Trophoblast cell (in vitro differentiated cells and primary cell): Measurements from ENCODE around the gene RALGAPB.

Source experiments
- DNase-seq, 2 donors: peaks; one replicate each; pipeline ENCODE4 v3.0.0-alpha.2; 2016
- H2AFZ ChIP-seq: 2 replicates; pipeline ENCODE4 v1.6.1; 2013; ENCODE audit warnings: low read length, moderate library complexity, mild to moderate bottlenecking; ENCODE audit not compliant: insufficient read depth, poor library complexity
- H2AK5ac ChIP-seq: 2 replicates; pipeline ENCODE4 v1.6.1; 2013; ENCODE audit warnings: mild to moderate bottlenecking, low read length
- H2BK120ac ChIP-seq: 2 replicates; pipeline ENCODE4 v1.6.1; 2013; ENCODE audit warnings: low read length, mild to moderate bottlenecking, moderate library complexity; ENCODE audit not compliant: insufficient read depth, poor library complexity
- H2BK12ac ChIP-seq: 2 replicates; pipeline ENCODE4 v1.6.1; 2013; ENCODE audit warnings: mild to moderate bottlenecking, low read length, moderate library complexity
- H2BK5ac ChIP-seq: 2 replicates; pipeline ENCODE4 v1.6.1; 2013; ENCODE audit warnings: low read length, low read depth, moderate library complexity, mild to moderate bottlenecking; ENCODE audit not compliant: poor library complexity
- H3K14ac ChIP-seq: 2 replicates; pipeline ENCODE4 v1.6.1; 2013; ENCODE audit warnings: mild to moderate bottlenecking, low read length
- H3K18ac ChIP-seq: 2 replicates; pipeline ENCODE4 v1.6.1; 2013; ENCODE audit warnings: mild to moderate bottlenecking, low read length
- H3K23ac ChIP-seq: 2 replicates; pipeline ENCODE4 v1.6.1; 2013; ENCODE audit warnings: low read length
- H3K27ac ChIP-seq: 2 replicates; pipeline ENCODE4 v1.5.1; 2013; ENCODE audit warnings: low read depth, mild to moderate bottlenecking, inconsistent platforms, low read length, moderate library complexity
- H3K27me3 ChIP-seq: 2 replicates; pipeline ENCODE4 v1.6.1; 2013; ENCODE audit warnings: inconsistent platforms, mild to moderate bottlenecking, low read length, moderate library complexity; ENCODE audit not compliant: insufficient read depth
- H3K36me3 ChIP-seq, 2 experiments: 1 replicate in 1 of 2; 2 replicates in 1 of 2; pipeline ENCODE4 v1.6.1; 2013; ENCODE audit warnings: low read length in 2 of 2, mild to moderate bottlenecking in 2 of 2, moderate library complexity in 1 of 2; ENCODE audit not compliant: insufficient read depth in 2 of 2, control insufficient read depth in 1 of 2
- H3K4ac ChIP-seq: 2 replicates; pipeline ENCODE4 v1.6.1; 2013; ENCODE audit warnings: low read depth, mild to moderate bottlenecking, low read length, moderate library complexity
- H3K4me1 ChIP-seq, 2 experiments: 1 replicate in 1 of 2; 2 replicates in 1 of 2; pipeline ENCODE4 v1.6.1; 2013; ENCODE audit warnings: low read length in 2 of 2, mild to moderate bottlenecking in 2 of 2, moderate library complexity in 1 of 2; ENCODE audit not compliant: insufficient read depth in 2 of 2, control insufficient read depth in 1 of 2
- H3K4me2 ChIP-seq: 2 replicates; pipeline ENCODE4 v1.6.1; 2013; ENCODE audit warnings: inconsistent platforms, mild to moderate bottlenecking, low read length, moderate library complexity
- H3K4me3 ChIP-seq: 2 replicates; pipeline ENCODE4 v1.5.1; 2013; ENCODE audit warnings: mild to moderate bottlenecking, low read depth, low read length, inconsistent platforms
- H3K79me1 ChIP-seq: one replicate; pipeline ENCODE4 v1.6.1; 2013; ENCODE audit warnings: low read length
- H3K79me2 ChIP-seq: 2 replicates; pipeline ENCODE4 v1.6.1; 2013; ENCODE audit warnings: low read length, mild to moderate bottlenecking; ENCODE audit not compliant: control insufficient read depth, insufficient read depth, poor library complexity
- H3K9ac ChIP-seq: 2 replicates; pipeline ENCODE4 v1.6.1; 2013; ENCODE audit warnings: mild to moderate bottlenecking, low read length
- H3K9me3 ChIP-seq: 2 replicates; pipeline ENCODE4 v1.6.1; 2013; ENCODE audit warnings: low read depth, mild to moderate bottlenecking, control low read depth, inconsistent platforms, low read length; ENCODE audit not compliant: insufficient read depth
- H4K12ac ChIP-seq: 2 replicates; pipeline ENCODE4 v1.6.1; 2013; ENCODE audit warnings: low read depth, mild to moderate bottlenecking, low read length, moderate library complexity
- H4K8ac ChIP-seq: 2 replicates; pipeline ENCODE4 v1.6.1; 2013; ENCODE audit warnings: low read depth, mild to moderate bottlenecking, low read length, moderate library complexity
- H4K91ac ChIP-seq: one replicate; pipeline ENCODE4 v1.6.1; 2013; ENCODE audit warnings: low read depth, mild to moderate bottlenecking, low read length, moderate library complexity
- WGBS: extraction: QIAGEN DNeasy Blood & Tissue Kit; methylation state at CpG from one replicate; pipeline ENCODE4 v1.1.7; 2013; ENCODE audit warnings: missing lambda C conversion rate; ENCODE audit not compliant: insufficient read length, insufficient coverage; ENCODE audit errors: extremely low coverage; 5-methylcytosine and 5-hydroxymethylcytosine counted together

The RALGAPB gene

GRCh38 chr20:38583306-38583705 lies 110.7 kb downstream of the RALGAPB start:
- Histone ChIP-seq H3K79me2 (no peaks in the 10 kb centered on the region), H4K8ac (no peak overlapping the region), H4K91ac (no peak overlapping the region), H3K14ac (no peak overlapping the region), H3K36me3 (peaks cover 0 to 3% of the 10 kb centered on the region in 2 experiments), H3K27me3 (no peaks in the 10 kb centered on the region), H2BK120ac (no peak overlapping the region), H3K4ac (no peak overlapping the region), H3K9ac (no peak overlapping the region), H3K4me2 (no peak overlapping the region), H3K9me3 (peaks cover 2% of the 10 kb centered on the region), H3K79me1 (no peaks in the 10 kb centered on the region), H2BK12ac (no peak overlapping the region), H3K4me3 (no peak overlapping the region), H2AK5ac (no peak overlapping the region), H4K12ac (no peak overlapping the region), H2BK5ac (no peak overlapping the region), H3K27ac (no peak overlapping the region), H3K4me1 (peaks cover 10 to 11% of the 10 kb centered on the region in 2 experiments), H3K23ac (no peak overlapping the region), H3K18ac (no peak overlapping the region), H2AFZ (no peak overlapping the region)
- no CpG with 5 or more reads among the region's 4 CpGs for WGBS
- DNase-seq, result no peak

- Histone ChIP-seq H2BK120ac (no peak overlapping the region), H3K4me3 (no peak overlapping the region), H3K79me1 (no peaks in the 10 kb centered on the region), H2BK12ac (no peak overlapping the region), H3K27me3 (no peaks in the 10 kb centered on the region), H2BK5ac (no peak overlapping the region), H3K36me3 (peaks cover 0 to 1% of the 10 kb centered on the region in 2 experiments), H4K8ac (no peak overlapping the region), H2AFZ (no peak overlapping the region), H2AK5ac (no peak overlapping the region), H3K18ac (no peak overlapping the region), H3K23ac (no peak overlapping the region), H3K27ac (no peak overlapping the region), H3K4me1 (peaks cover 10 to 11% of the 10 kb centered on the region in 2 experiments), H3K79me2 (no peaks in the 10 kb centered on the region), H3K9me3 (peaks cover under 1% of the 10 kb centered on the region), H3K9ac (no peak overlapping the region), H4K12ac (no peak overlapping the region), H3K4ac (no peak overlapping the region), H4K91ac (no peak overlapping the region), H3K4me2 (no peak overlapping the region), H3K14ac (no peak overlapping the region)
- WGBS, result no CpG with 5 or more reads among the region's 7 CpGs
- no peak for DNase-seq
Measured at GRCh38 chr20:38584099-38584763, 111.6 kb downstream of the RALGAPB start.

- no peak overlapping the region for H4K91ac ChIP-seq
- no peak overlapping the region for H2AK5ac ChIP-seq
- no peak overlapping the region for H3K23ac ChIP-seq
- no peaks in the 10 kb centered on the region for H3K36me3 ChIP-seq
- H3K79me2 ChIP-seq, result no peaks in the 10 kb centered on the region
- WGBS, result no CpG with 5 or more reads among the region's 10 CpGs
- H3K9ac ChIP-seq, result no peak overlapping the region
- H3K4ac ChIP-seq, result no peak overlapping the region
- no peak for DNase-seq
- no peak overlapping the region for H3K18ac ChIP-seq
- no peak overlapping the region for H3K4me2 ChIP-seq
- no peak overlapping the region for H4K12ac ChIP-seq
- H3K4me3 ChIP-seq, result no peak overlapping the region
- H3K4me1 ChIP-seq, result peaks cover 9 to 10% of the 10 kb centered on the region in 2 experiments
- H2BK12ac ChIP-seq, result no peak overlapping the region
- no peak overlapping the region for H3K14ac ChIP-seq
- H4K8ac ChIP-seq, result no peak overlapping the region
- H3K79me1 ChIP-seq, result no peaks in the 10 kb centered on the region
- H2AFZ ChIP-seq, result no peak overlapping the region
- no peak overlapping the region for H3K27ac ChIP-seq
- no peaks in the 10 kb centered on the region for H3K27me3 ChIP-seq
- no peak overlapping the region for H2BK5ac ChIP-seq
- no peak overlapping the region for H2BK120ac ChIP-seq
- H3K9me3 ChIP-seq, result no peaks in the 10 kb centered on the region
Measured at GRCh38 chr20:38585404-38586180, 112.9 kb downstream of the RALGAPB start.

- Histone ChIP-seq H2BK5ac (no peak overlapping the region), H4K8ac (no peak overlapping the region), H3K9ac (no peak overlapping the region), H2BK120ac (no peak overlapping the region), H3K18ac (no peak overlapping the region), H3K36me3 (no peaks in the 10 kb centered on the region), H3K27ac (no peak overlapping the region), H3K4me1 (peaks cover 4 to 6% of the 10 kb centered on the region in 2 experiments), H3K9me3 (no peaks in the 10 kb centered on the region), H3K4me2 (no peak overlapping the region), H3K27me3 (no peaks in the 10 kb centered on the region), H4K12ac (no peak overlapping the region), H3K14ac (no peak overlapping the region), H4K91ac (no peak overlapping the region), H3K79me2 (no peaks in the 10 kb centered on the region), H2AFZ (no peak overlapping the region), H3K4ac (no peak overlapping the region), H2AK5ac (no peak overlapping the region), H3K23ac (no peak overlapping the region), H3K4me3 (no peak overlapping the region), H3K79me1 (peaks cover 5% of the 10 kb centered on the region), H2BK12ac (no peak overlapping the region)
- DNase-seq, result no peak
- no CpG with 5 or more reads among the region's 3 CpGs for WGBS
Measured at GRCh38 chr20:38586181-38586525, 113.5 kb downstream of the RALGAPB start.
